Measurements from ENCODE around the gene ATP10A.
"Not testable (repeated sequence)": the region's sequence is repeated elsewhere in the genome, so short reads cannot be mapped to it uniquely, and the experiment has no call there.

ATP10A gene

GRCh38 chr15:25771736-25772135, 91.4 kb downstream of the ATP10A start:
- not testable (repeated sequence) for FAIRE-seq

DNA sequence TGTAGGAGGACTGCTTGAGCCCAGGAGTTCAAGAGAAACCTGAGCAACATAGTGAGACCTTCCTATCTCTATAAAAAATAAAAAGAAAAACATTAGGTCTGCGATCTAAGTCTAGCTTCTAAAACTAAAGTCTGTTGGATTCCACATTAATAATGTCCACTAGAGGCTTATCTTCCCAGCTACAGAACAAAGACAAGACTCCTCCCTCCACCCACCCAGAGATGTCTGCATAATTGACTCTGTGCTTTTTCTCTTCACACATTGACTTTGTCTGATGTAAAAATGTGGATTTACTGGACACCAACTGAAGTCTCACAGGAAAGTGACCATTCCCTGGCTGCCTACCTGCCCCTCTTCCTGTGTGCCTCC, 91.8 kb downstream of the ATP10A start:
- FAIRE-seq, result no peak

- no peak for FAIRE-seq
Measured at GRCh38 chr15:25770618-25771337, 92.3 kb downstream of the ATP10A start.

- FAIRE-seq, result no peak
Measured at GRCh38 chr15:25770031-25770430, 93.1 kb downstream of the ATP10A start.

DNA sequence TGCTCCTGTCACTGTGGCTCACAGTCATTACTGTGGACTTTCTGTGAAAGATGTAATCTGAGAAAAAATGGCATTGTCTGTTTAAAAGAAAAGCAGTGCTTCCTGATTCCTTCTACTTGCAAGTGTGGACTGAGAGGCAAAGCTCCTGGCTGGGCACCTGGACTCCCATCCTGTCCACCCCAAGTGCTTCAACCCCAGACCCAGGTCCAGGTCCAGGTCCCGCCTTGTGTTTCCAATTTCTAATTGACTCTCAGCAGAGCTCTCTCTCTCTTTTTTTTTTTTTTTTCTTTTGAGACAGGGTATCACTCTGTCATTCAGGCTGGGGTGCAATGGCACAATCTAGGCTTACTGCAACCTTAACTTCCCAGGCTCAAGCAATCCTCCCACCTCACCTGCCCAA, 94.9 kb downstream of the ATP10A start:
- no peak for FAIRE-seq

DNA sequence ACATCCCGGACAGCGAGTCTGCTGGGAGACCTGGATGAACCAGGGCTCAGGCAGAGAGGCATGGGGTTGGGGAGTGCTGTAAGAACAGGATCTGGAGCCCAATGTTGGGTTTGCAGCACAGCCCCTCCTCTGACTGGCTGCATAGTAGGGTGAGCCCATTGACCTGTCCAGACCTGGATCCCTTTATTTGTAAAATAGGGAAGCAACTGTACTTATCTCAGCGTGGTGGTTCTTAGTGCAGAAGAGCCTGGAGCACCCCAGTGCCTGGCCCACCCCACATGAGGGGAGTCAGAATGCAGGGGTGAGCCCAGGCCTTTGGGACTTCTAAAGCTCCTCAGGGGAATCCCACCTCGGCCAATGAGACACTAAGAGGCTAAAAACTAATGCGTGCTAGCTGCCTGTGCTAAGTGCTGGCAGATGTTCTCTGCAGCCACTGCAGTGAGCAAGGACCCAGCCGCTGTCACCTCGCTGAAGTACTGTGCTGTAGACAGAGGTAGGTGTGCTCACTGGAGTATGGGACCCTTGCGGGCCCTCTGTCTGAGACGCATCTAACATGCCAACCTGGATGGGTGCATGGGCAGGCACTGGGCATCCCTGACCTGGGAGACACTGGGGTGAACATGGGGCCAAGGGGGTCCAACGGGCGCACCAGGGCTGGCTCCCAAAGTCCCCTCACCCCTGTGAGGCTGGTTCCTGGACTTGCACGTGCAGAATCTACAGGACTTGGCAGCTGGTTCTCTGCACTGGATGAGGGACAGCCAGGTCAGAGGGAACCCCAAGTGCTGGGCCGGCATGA, 95.6 kb downstream of the ATP10A start:
- FAIRE-seq, result no peak

DNA sequence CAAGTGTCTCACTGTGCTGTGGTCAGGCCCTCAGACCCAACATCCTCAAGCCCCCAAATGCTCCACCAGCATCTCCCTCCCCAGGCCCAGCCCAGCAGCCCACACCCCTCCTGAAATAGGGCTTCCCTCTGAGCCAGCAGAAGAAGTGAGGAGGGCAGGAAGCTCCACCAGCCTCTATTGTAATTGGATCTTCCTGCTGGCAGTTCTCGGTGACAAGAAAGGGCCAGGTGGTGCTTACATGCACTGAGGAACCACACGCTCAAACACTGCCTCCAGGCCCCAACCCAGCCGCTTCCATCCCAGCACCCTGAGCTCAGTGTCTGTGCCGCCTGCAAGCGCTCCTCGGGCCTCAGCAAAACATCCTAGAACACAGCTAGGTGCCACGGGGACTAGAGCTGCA, 96.7 kb downstream of the ATP10A start:
- FAIRE-seq, result no peak

GRCh38 chr15:25764980-25765735, 98.0 kb downstream of the ATP10A start:
- no peak for FAIRE-seq

GRCh38 chr15:25763954-25764353, 99.2 kb downstream of the ATP10A start:
- FAIRE-seq, result no peak

DNA sequence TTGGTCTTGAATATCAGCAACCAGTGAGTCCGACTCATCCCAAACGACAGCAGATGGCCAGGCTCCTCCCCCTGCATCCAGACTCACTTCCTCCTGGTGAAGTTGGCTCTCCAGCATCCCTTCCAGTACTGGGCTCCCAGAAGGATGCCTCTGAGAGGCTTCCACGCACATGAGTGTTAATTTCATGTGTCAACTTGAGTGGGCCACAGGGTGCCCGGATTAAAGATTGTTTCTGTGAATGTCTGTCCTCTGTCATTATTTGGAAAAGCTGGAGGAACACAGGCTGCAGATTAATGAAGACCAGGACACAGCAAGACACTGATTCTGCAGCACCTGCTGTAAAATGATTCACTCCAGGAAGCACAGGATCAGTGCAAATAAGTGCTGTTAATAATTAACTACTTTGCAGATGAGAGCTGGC, 99.8 kb downstream of the ATP10A start:
- no peak for FAIRE-seq

DNA sequence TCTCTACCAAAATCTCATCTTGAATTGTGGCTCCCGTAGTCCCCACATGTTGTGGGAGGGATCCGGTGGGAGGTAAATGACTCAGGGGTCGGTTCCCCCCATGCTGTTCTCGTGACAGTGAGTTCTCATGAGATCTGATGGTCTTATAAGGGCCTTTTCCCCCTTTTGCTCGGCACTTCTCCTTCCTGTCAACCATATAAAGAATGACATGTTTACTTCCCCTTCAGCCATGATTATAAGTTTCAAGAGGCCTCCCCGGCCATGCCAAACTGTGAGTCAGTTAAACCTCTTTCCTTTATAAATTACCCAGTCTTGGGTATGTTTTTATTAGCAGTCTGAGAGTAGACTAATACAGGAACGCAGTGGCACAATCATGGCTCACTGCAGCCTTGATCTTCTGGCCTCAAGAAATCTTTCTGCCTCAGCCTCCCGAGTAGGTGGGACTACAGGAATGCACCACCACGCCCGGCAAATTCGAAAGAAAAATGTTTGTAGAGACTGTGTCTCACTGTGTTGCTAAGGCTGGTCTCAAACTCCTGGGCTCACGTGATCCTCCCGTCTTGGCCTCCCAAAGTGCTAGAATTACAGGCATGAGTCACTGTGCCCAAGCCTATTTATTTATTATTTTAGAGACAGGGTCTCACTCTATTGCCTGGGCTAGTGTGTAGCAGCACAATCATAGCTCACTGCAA, 101.0 kb downstream of the ATP10A start:
- FAIRE-seq, result no peak

GRCh38 chr15:25759421-25759820, 103.7 kb downstream of the ATP10A start:
- no peak for FAIRE-seq

DNA sequence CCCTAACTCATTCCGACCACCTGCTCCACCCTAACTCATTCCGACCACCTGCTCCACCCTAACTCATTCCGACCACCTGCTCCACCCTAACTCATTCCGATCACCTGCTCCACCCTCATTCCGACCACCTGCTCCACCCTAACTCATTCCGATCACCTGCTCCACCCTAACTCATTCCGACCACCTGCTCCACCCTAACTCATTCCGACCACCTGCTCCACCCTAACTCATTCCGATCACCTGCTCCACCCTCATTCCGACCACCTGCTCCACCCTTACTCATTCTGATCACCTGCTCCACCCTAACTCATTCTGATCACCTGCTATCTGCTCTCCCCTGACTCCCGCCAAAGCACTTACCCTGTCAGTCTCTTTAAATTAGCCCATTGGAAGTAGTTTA, 104.5 kb downstream of the ATP10A start:
- not testable (repeated sequence) for FAIRE-seq

GRCh38 chr15:25743548-25744275, 119.4 kb downstream of the ATP10A start:
- no peak for FAIRE-seq

DNA sequence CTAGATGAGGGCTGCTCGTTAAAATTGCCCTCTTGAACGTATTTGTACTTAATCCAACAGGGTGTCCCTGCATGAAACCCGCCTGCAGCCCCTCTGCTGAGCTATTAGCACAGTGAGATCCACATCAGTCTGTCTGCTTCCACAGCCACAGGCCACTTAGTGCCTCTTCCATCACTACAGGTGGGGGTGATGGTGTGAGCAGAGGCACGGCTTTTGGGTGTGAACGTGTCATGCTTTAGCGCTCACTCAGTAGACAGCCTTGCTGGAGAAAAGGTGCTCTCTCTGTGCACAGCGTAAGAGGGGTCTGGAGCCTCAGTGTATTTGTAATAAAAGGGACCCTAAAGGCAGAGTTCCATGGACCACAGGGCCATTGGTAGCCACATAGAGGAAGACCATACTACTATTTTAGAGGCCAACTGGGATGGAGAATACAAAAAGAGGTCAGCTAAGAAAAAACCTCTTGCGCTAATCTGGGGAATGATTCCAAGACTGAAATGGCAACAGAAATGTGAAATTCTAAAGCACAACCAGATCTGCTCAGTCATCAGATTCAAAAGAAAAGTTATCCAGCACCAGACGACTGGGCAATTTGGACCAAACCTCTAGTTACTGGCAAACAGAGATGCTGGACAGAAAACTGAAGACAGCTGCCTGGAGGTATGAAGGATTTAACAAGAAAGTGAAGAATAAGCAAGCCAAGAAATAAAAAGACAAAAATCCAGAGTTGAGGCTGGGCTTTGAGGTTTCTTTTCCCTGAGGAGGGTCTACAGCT, 120.2 kb downstream of the ATP10A start:
- no peak for FAIRE-seq

DNA sequence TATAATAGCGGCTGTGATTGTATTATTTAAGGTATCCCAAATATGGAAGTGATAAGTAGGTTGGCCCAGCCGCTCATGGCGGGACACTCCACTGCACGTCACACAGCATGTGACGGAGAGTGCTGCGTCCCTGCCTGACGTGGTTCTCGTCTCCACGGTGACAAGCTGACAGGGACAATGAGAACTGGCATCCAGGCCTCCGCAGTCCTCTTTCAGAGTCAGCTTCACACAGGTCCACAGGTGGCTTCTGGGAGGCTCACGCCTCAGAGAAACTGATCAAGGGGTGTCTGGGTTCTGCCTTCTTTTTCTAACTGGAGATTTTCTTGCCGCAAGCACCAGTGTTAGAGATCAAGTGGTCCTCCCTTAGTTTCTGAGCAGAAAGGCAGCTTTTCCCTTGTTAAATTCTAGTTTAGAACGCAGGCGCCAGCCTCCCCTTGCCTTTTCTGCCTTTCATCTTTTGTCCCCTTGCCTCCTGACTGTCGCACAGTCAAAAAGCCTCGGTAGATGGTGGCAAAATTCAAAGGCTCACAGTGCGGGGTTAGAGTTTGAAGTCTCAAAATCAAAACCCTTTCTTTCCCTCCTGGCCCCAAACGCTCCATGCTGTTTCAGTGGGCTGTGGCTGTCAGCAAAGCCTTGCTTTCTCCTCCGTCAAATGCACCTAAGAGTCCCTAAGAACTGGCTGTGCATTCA, 120.9 kb downstream of the ATP10A start:
- FAIRE-seq, result no peak

GRCh38 chr15:25741256-25741580, 121.9 kb downstream of the ATP10A start:
- no peak for FAIRE-seq

- FAIRE-seq, result no peak
Measured at GRCh38 chr15:25740383-25741255, 122.5 kb downstream of the ATP10A start.

DNA sequence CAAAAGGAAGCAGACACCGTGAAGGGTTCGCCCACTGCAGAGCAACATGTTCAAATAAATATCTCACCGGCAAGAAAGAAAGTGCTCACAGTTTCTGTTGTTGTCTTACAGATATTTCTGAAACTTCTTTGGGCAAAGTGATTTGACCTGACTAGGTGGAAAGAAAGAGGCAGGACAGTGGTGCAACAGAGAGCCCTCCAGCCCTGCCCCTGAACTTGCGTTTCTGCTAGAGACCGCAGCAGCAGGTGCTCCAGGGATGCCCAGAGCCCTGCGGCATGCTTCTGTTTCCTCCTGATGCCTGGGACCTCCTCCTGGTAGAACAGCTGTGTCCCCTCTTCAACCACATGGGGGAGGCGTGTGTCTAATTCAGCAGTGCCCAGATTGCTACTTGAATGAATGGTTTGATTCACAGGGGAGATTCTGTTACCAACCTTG, 123.4 kb downstream of the ATP10A start:
- FAIRE-seq, result no peak

Data from colon (tissue), 2 donors.